SK-N-MC (cell line): ENCODE measurements around the gene CFAP57.

ENCODE experiments used
- EZH2 ChIP-seq: fragments of 200-600 bp; sonication (generic); IDR thresholded peaks from one replicate; pipeline ENCODE4 v1.6.1; 2017; ENCODE audit warnings: antibody characterized with exemption
- FOXP2 ChIP-seq: optimal IDR thresholded peaks from 2 replicates; pipeline ENCODE3; 2011; ENCODE audit warnings: mild to moderate bottlenecking, moderate library complexity; ENCODE audit not compliant: insufficient read depth; ENCODE audit errors: extremely low read length, control extremely low read depth
- POLR2AphosphoS5 ChIP-seq: IDR thresholded peaks from 2 replicates; pipeline ENCODE4 v1.6.1; 2012; ENCODE audit warnings: mild to moderate bottlenecking, low read depth, low read length, borderline replicate concordance

- TF ChIP-seq EZH2, result no peak
- no peak for TF ChIP-seq POLR2AphosphoS5
- no peak for TF ChIP-seq FOXP2
These were observed 95.2 kb downstream of the CFAP57 start for GRCh38 chr1:43267291-43267805.
